ENCODE data around the gene PSMB1.
"Not testable (repeated sequence)": the region's sequence is repeated elsewhere in the genome, so short reads cannot be mapped to it uniquely, and the experiment has no call there.

The PSMB1 gene

DNA sequence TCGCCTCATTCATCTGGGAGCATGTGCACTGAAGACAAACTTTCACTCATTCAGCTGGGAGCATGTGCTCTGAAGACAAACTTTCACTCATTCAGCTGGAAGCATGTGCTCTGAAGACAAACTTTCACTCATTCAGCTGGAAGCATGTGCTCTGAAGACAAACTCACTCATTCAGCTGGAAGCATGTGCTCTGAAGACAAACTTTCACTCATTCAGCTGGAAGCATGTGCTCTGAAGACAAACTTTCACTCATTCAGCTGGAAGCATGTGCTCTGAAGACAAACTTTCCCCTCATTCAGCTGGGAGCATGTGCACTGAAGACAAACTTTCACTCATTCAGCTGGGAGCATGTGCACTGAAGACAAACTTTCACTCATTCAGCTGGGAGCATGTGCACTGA is 44.8 kb downstream of the PSMB1 start:
- not testable (repeated sequence) for H3K36me3 ChIP-seq (replicated peaks; ENCODE audit: insufficient read depth, low read length); H3K27ac ChIP-seq (ENCODE audit: low read length); H3F3A ChIP-seq (ENCODE audit: insufficient read depth, low read length); H3K4me3 ChIP-seq (ENCODE audit: low read length); DNase-seq; H3K79me2 ChIP-seq (ENCODE audit: low read length); H3K9me3 ChIP-seq (replicated peaks; ENCODE audit: insufficient read depth, low read length); H3K4me1 ChIP-seq (ENCODE audit: low read length); H3K27me3 ChIP-seq (replicated peaks; ENCODE audit: insufficient read depth, low read length); H3K9ac ChIP-seq (ENCODE audit: low read length); H4K20me1 ChIP-seq (ENCODE audit: insufficient read depth, low read length); H2AFZ ChIP-seq (ENCODE audit: low read length); H3K9me2 ChIP-seq (replicated peaks; ENCODE audit: insufficient read depth, low read length); H3K4me2 ChIP-seq (ENCODE audit: low read depth, low read length)

DNA sequence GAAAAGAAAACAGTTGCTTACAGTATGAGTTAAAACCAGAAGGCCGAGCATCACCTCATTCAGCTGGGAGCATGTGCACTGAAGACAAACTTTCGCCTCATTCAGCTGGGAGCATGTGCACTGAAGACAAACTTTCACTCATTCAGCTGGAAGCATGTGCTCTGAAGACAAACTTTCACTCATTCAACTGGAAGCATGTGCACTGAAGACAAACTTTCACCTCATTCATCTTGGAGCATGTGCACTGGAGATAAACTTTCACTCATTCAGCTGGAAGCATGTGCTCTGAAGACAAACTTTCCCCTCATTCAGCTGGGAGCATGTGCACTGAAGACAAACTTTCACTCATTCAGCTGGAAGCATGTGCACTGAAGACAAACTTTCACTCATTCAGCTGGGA is 45.4 kb downstream of the PSMB1 start:
- not testable (repeated sequence) for H3F3A ChIP-seq (ENCODE audit: insufficient read depth, low read length); DNase-seq; H3K4me3 ChIP-seq (ENCODE audit: low read length); H4K20me1 ChIP-seq (ENCODE audit: insufficient read depth, low read length); H3K36me3 ChIP-seq (replicated peaks; ENCODE audit: insufficient read depth, low read length); H3K9me2 ChIP-seq (replicated peaks; ENCODE audit: insufficient read depth, low read length); H3K9ac ChIP-seq (ENCODE audit: low read length); H3K9me3 ChIP-seq (replicated peaks; ENCODE audit: insufficient read depth, low read length); H3K4me1 ChIP-seq (ENCODE audit: low read length); H3K4me2 ChIP-seq (ENCODE audit: low read depth, low read length); H2AFZ ChIP-seq (ENCODE audit: low read length); H3K79me2 ChIP-seq (ENCODE audit: low read length); H3K27ac ChIP-seq (ENCODE audit: low read length); H3K27me3 ChIP-seq (replicated peaks; ENCODE audit: insufficient read depth, low read length)

DNA sequence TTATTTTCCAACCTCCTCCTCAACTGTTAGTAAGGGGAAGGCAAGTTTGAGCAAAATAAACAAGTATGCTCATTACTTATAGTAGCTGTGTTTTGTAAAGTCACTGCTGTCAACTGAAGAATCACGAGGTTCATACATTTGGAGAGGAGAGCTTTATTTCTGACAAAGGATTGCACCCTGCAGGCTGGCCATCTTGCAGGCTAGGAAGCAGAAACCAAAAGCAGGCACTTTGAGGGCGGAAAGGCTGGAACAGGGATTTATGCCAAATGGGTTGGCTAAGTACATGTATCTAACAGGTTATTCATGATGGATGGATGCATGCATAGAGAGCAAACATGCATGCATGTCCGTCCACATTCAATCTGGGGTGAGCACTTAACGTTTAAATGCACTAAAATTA is 46.7 kb downstream of the PSMB1 start:
- Histone ChIP-seq H3K4me1 (ENCODE audit: low read length) (no peaks in the 10 kb centered on the region), H3F3A (ENCODE audit: insufficient read depth, low read length) (no peaks in the 10 kb centered on the region), H3K27me3 (replicated peaks; ENCODE audit: insufficient read depth, low read length) (no peaks in the 10 kb centered on the region), H4K20me1 (ENCODE audit: insufficient read depth, low read length) (no peaks in the 10 kb centered on the region), H3K9me2 (replicated peaks; ENCODE audit: insufficient read depth, low read length) (no peaks in the 10 kb centered on the region), H3K9me3 (replicated peaks; ENCODE audit: insufficient read depth, low read length) (no peaks in the 10 kb centered on the region), H3K36me3 (replicated peaks; ENCODE audit: insufficient read depth, low read length) (no peaks in the 10 kb centered on the region), H3K9ac (ENCODE audit: low read length) (no peak overlapping the region), H3K4me3 (ENCODE audit: low read length) (no peak overlapping the region), H3K4me2 (ENCODE audit: low read depth, low read length) (no peak overlapping the region), H3K27ac (ENCODE audit: low read length) (no peak overlapping the region), H3K79me2 (ENCODE audit: low read length) (no peaks in the 10 kb centered on the region), H2AFZ (ENCODE audit: low read length) (no peak overlapping the region)
- no peak for DNase-seq
- TF ChIP-seq EZH2 (optimal IDR thresholded peaks at IDR 0.05; ENCODE audit: low read depth, low read length) (no peak), CTCF (IDR thresholded peaks at IDR 0.05; ENCODE audit: low read length) (no peak), EZH2phosphoT487 (IDR thresholded peaks at IDR 0.05; ENCODE audit: low read length) (no peak)

DNA sequence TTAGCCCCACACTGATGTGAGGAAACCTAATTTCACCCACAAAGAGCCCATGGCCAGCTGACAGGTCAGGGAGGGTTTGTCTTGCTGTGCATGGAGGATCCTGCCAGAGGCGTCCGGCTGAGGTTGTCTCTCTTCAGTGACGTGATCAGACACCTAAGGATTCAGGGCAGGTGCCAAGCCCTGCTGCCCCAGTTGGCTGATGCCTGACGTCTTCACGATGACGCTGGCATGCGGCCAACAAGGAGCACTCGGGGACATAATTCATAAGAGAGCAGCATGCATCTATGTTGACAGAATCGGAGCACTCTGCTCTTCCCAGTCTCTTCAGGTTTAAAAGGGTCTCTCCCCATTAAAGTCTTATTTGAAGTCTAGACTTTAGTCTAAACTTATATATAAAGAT is 47.8 kb downstream of the PSMB1 start:
- H3K27ac ChIP-seq (ENCODE audit: low read length) = no peak overlapping the region
- H3K4me1 ChIP-seq (ENCODE audit: low read length) = no peaks in the 10 kb centered on the region
- H3K9me2 ChIP-seq (replicated peaks; ENCODE audit: insufficient read depth, low read length) = no peaks in the 10 kb centered on the region
- H4K20me1 ChIP-seq (ENCODE audit: insufficient read depth, low read length) = no peaks in the 10 kb centered on the region
- H3K36me3 ChIP-seq (replicated peaks; ENCODE audit: insufficient read depth, low read length) = no peaks in the 10 kb centered on the region
- no peaks in the 10 kb centered on the region for H3K27me3 ChIP-seq (replicated peaks; ENCODE audit: insufficient read depth, low read length)
- DNase-seq = no peak
- H2AFZ ChIP-seq (ENCODE audit: low read length) = no peak overlapping the region
- no peak overlapping the region for H3K4me2 ChIP-seq (ENCODE audit: low read depth, low read length)
- no peak overlapping the region for H3K9ac ChIP-seq (ENCODE audit: low read length)
- no peaks in the 10 kb centered on the region for H3K9me3 ChIP-seq (replicated peaks; ENCODE audit: insufficient read depth, low read length)
- no peaks in the 10 kb centered on the region for H3K79me2 ChIP-seq (ENCODE audit: low read length)
- H3K4me3 ChIP-seq (ENCODE audit: low read length) = no peak overlapping the region
- no peaks in the 10 kb centered on the region for H3F3A ChIP-seq (ENCODE audit: insufficient read depth, low read length)
- TF ChIP-seq CTCF (IDR thresholded peaks at IDR 0.05; ENCODE audit: low read length) (no peak), EZH2 (optimal IDR thresholded peaks at IDR 0.05; ENCODE audit: low read depth, low read length) (no peak), EZH2phosphoT487 (IDR thresholded peaks at IDR 0.05; ENCODE audit: low read length) (no peak)
